ENCODE results near the gene DUSP3.
"Not testable (repeated sequence)": the region's sequence is repeated elsewhere in the genome, so short reads cannot be mapped to it uniquely, and the experiment has no call there.

DUSP3 gene

GRCh38 chr17:43801844-43802243, 23.1 kb upstream of the DUSP3 start:
- no peak for DNase-seq (ENCODE audit: extremely low read depth in 1 of 2, low read depth in 1 of 2)

DNA sequence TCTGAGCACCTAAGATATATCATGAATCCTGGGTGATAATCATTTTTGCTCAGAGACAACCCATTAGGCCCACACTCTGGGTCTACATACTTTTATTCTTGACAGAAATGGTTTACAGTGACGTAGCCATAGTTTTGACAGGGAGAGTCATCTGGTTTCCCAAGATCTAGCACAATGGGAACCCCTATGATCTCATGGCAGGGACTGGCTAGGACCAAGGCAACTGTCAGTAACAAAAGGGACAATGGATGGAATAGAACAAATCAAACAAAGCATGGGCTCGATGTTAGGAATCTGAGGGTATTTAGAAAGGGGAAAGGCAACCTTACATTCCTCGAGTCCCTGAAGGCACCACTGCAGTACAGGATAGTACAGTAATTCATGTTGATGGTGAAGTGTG, 22.0 kb upstream of the DUSP3 start:
- no peak for DNase-seq (ENCODE audit: extremely low read depth in 1 of 2, low read depth in 1 of 2)

DNA sequence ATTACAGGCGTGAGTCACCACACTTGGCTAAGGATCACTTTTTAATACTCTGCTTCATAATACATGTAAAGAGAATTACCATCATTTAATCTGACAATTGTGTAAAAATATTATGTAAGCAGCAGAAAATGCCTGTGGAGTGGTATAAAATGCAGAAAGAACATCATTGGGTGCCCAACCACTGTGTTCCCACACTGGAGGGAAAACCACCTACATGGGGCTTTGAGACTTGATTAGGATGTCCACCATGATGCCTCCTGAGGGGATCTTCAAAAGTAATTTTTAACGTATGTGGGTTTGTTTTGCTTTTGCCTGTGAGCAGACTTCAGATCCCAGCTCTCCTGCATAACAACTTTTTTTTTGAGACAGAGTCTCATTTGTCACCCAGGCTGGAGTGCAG, 20.3 kb upstream of the DUSP3 start:
- no peak for DNase-seq (ENCODE audit: extremely low read depth in 1 of 2, low read depth in 1 of 2)

GRCh38 chr17:43798024-43798423, 19.2 kb upstream of the DUSP3 start:
- not testable (repeated sequence) for DNase-seq (ENCODE audit: extremely low read depth in 1 of 2, low read depth in 1 of 2)

DNA sequence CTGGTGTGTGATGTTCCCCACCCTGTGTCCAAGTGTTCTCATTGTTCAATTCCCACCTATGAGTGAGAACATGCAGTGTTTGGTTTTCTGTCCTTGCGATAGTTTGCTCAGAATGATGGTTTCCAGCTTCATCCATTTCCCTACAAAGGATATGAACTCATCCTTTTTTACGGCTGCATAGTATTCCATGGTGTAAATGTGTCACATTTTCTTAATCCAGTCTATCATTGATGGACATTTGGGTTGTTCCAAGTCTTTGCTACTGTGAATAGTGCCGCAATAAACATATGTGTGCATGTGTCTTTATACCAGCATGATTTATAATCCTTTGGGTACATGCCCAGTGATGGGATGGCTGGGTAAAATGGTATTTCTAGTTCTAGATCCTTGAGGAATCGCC, 13.9 kb upstream of the DUSP3 start:
- not testable (repeated sequence) for DNase-seq (ENCODE audit: extremely low read depth in 1 of 2, low read depth in 1 of 2)

- no peak for DNase-seq (ENCODE audit: extremely low read depth in 1 of 2, low read depth in 1 of 2)
Measured at GRCh38 chr17:43791589-43791988, 12.8 kb upstream of the DUSP3 start.

GRCh38 chr17:43790311-43790940, 11.6 kb upstream of the DUSP3 start:
- DNase-seq (ENCODE audit: extremely low read depth in 1 of 2, low read depth in 1 of 2) = no peak

DNA sequence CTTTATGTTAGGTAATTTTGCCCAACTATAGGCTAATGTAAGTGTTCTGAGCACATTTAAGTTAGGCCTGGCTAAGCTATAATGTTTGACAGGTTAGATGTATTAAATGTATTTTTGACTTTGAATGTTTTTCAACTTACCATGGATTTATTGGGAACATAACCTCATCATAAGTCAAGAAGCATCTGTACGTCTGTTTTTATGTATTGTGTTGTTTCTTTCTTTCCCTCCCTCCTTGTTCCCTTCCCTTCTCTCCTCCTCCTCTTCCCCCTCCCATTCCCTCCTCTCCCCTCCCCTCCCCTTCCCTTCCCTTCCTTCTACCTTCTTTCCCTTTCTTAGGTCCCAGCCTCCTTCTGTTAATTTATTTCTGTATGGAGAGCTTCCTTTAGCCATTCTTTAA, 10.7 kb upstream of the DUSP3 start:
- DNase-seq (ENCODE audit: extremely low read depth in 1 of 2, low read depth in 1 of 2) = no peak

- DNase-seq (ENCODE audit: extremely low read depth in 1 of 2, low read depth in 1 of 2) = no peak
Measured at GRCh38 chr17:43788540-43788939, 9.8 kb upstream of the DUSP3 start.

DNA sequence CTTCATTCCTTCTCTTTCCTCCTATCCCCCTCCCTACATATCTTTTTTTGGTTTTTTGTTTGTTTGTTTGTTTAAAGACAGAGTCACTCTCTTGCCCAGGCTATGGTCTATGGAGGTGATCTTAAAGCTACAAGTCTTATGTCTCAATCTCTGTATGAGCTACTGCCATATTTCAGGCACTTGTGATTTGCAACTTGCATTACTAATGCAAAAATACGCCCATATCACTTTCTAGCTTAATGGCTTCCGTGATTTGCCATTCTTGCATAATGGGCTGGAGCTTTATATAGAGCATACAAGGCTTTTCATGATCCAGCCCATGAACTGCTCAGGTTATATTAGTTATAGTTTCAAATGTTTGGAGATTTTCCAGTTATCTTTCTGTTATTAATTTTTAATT, 9.0 kb upstream of the DUSP3 start:
- no peak for DNase-seq (ENCODE audit: extremely low read depth in 1 of 2, low read depth in 1 of 2)

- DNase-seq (ENCODE audit: extremely low read depth in 1 of 2, low read depth in 1 of 2) = no peak
Measured at GRCh38 chr17:43784628-43785101, 5.9 kb upstream of the DUSP3 start.

- no peak for DNase-seq (ENCODE audit: extremely low read depth in 1 of 2, low read depth in 1 of 2)
Measured at GRCh38 chr17:43784068-43784467, 5.3 kb upstream of the DUSP3 start.

DNA sequence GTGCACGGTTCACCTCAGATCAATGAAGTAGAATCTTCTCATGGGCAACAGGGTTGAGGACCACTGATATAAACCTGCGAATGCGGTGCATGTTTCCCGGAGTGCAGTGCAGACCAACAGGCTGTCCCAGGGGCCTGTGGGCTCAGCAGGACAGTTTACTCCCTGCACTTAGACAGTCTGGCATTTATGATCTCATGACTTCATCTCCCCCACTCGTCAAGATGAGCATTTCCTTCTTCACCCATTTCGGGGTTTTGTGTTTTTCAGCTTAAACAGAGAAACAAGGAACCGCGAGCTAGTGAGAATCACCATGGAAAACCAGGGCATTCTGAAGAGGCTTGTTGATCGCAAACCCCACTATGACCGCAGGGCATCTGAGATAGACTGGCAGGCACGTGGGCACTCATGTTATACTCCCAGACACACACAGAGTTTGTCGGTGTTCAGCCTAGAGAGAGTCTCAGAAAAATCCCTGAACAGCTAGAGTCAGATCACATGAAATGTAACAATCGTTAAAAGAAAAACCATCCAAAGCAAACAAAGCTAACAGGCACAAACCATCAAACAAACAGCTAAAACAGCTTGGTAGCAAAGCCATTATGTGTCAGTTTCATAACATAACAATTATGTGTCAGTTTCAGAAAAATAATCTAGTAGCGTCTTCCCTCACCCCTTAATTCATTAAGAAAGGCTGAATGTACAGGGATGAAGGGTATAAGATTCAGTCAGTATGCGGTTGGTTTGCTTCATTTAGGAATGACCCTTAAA, 4.3 kb upstream of the DUSP3 start:
- no peak for DNase-seq (ENCODE audit: extremely low read depth in 1 of 2, low read depth in 1 of 2)

DNA sequence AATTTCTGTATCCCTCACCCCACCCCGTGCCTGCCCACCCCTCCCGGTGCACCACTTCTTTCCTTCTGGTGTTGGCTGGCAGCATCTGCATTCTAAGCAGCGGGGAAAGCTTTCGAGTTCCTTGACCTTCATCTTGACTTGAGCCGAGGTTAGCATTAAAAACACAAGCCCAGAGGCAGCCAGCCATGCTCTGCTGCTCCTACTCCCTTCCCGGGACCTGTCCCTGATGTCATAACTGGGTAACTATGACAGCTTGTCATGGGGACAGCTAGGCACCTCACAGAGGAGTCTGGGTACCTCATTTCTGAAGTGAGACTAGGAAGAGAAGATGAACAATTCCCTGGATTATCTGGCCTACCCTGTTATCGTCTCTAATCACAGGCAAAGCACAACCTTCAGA, 1.4 kb upstream of the DUSP3 start, which contains the start of gene CFAP97D1:
TSS of gene CFAP97D1 (plus strand) at position 301 of the 400 bp plus-strand sequence. CDS start at position 329, 28 bp downstream.
- DNase-seq (ENCODE audit: extremely low read depth in 1 of 2, low read depth in 1 of 2) = no peak

DNA sequence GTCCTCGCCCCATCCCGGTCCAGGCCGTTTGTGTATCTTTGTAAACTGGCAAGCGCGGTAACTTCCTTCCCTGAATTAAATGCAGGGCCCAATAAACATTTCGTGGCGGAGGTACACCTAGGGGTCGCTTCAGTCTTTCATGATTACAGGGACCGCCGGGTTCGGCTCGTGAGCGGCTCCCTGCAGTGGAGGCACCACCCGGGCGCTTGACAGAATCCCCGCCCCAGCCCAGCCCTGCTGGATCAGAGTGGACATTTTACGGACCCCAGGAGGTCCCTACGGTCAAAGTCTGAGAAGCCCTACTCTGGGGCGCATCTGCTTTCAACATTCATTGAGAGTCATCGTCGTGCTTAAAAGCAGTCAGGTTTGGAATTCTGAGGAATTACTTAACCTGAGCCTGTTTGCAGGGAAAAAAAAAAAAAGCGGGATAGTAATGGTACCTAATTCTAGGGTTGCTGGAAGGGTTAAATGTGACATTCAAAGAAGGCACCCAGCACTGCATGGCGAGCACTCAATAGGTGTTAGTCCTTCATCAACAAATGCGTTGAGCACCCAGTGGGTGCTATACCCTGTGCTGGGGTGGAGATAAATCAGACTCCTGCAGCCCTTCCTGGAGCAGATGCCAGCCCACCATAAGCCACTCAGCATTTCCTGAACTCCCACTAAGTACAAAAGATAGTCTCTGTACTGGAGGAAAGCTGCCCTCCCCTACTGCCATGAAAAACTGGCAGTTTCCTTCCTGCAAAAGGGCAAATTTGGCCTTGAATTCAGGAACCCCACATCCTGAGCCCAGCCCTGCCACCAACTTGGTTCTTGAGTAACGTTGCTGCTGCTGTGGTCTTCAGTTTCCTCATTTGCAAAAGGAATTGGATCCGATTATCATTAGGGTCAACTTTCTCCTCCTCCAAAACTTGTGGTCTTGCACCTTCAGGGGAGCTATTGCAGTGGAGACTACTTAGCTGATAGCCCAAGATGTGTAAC, 658 bp upstream of the DUSP3 start:
- no peak for DNase-seq (ENCODE audit: extremely low read depth in 1 of 2, low read depth in 1 of 2)

DNA sequence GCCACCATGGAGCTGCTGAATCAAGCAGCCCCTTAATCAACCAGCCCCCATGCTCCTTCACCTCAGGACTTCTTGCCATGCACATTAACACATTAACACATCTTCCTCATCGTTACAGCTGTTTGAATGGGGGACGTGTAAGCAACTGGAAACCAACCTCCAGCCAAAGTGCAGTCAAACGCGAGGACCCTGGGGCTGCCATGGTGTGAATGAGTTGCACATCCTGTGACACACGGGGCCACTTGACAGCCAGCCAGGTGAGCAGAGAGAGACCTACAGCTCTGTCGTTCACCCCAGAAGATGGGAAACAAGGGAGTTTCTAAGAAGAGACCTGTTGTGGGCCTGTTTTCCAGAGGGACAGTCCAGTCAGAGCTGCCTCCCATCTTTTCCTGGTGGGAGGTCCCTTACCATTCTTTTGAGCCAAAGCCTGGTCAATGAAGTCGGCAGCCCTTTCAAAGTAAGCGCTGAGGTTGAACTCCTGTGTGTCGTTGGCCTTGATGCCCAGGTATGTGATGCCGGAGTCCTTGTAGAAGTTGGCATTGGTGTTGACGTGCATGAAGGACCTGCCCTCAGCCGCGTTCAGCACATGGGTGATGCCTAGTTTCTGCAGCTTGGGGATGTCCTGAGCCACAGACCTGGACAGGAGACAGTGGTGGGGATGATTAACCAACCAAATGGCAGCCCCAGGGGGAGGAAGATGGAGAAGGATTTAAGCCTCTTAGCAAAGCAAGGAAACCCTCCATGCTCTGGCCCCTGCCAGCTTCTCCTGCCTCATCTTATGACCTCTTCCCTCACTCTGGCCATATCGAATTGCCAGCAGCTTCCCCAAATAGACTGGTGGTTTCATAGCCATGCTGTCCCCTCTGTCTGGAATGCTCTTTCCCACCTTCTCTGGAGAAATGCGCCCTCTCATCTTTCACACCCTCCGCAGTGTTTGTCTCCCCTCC, 4.2 kb downstream of the DUSP3 start:
- no peak for DNase-seq (ENCODE audit: extremely low read depth in 1 of 2, low read depth in 1 of 2)

DNA sequence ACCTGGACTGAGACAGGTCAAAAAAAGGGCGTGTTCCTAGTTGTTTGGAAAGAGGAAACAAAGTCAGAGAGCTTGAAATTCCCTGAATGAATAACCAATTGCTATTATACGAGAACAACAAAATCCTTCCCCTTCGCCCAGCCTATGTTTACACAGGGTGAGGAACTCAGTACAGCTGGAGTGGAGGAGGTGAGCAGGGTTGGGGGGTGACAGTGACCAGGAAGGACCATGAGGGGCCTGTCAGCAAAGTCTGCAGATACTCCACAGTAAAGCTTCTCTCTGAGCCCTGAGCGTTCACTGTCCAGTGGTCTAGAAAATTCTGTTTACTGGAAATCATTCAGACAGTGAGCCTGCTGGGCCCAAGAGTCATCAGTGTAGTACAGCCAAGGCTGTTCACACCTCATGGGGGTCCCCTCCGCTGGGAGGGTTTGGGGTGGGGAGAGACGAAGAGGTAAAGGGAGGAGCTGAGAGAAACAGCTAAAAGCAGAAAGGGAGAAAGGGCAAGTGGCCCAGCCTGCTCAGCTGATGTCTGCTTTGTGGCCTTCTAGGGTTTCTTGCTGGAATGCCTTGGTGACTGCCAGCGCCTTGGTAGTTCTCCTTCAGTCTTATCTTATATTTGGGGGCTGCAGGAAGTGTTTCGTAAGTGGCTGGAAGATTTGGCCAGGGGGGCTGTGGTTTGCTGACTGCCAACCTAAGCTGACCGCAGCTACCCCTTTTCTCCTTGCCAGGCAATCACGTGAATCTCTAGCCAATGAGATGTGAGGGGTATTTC, 5.7 kb downstream of the DUSP3 start:
- no peak for DNase-seq (ENCODE audit: extremely low read depth in 1 of 2, low read depth in 1 of 2)

DNA sequence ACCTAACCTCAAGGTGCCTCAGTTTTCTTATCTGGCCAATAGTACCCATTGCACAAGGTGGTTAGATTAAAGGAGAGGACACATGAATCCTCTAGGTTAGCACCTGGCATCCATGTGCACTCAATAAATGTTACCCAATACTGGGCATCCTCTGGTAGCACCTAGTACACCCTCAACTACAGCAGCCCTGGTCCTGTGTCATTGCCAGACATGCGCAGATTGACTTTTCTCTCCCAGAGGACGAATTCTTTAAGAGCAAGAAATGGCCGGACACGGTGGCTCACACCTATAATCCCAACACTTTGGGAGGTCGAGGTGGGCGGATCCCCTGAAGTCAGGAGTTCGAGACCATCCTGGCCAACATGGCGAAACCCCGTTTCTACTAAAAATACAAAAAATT, 7.3 kb downstream of the DUSP3 start:
- DNase-seq (ENCODE audit: extremely low read depth in 1 of 2, low read depth in 1 of 2) = no peak

GRCh38 chr17:43770957-43771356, 7.8 kb downstream of the DUSP3 start:
- DNase-seq (ENCODE audit: extremely low read depth in 1 of 2, low read depth in 1 of 2) = no peak

Data from activated CD8-positive, alpha-beta memory T cell treated with anti-CD3 and anti-CD28 coated beads for 1 hour (primary cell).